Body of pancreas (tissue), 4 donors: ENCODE measurements around the gene LSM14A. TPM values are rescaled to one million over a fixed set of nuclear protein-coding genes. Genes with fewer than 3 reads are reported as not detected.

Source experiments
- ATAC-seq: fragments of 150-250 bp; one replicate; pipeline ENCODE4 v1.9.1; 2016
- DNase-seq, 4 donors: peaks; one replicate each; pipeline ENCODE4 v3.0.0-alpha.2; 2019
- H3K27ac ChIP-seq, 4 donors: fragments of 200-600 bp; sonication (generic); 1 replicate in 3 of 4; 2 replicates in 1 of 4; pipeline versions ENCODE4 v1.5.1 to v1.6.1; 2016 to 2019; ENCODE audit warnings: mild to moderate bottlenecking in 1 of 4, mixed read lengths in 1 of 4, moderate library complexity in 1 of 4
- H3K27me3 ChIP-seq, 2 donors: fragments of 200-600 bp; sonication (generic); one replicate each; pipeline ENCODE4 v1.6.0; 2016; ENCODE audit warnings: mild to moderate bottlenecking in 1 of 2
- H3K36me3 ChIP-seq, 2 donors: fragments of 200-600 bp; sonication (generic); replicated peaks in 1 of 2; 2 replicates each; pipeline ENCODE4 v1.5.1; 2016; ENCODE audit warnings: low read depth in 2 of 2; ENCODE audit not compliant: insufficient read depth in 1 of 2
- H3K4me1 ChIP-seq: fragments of 200-600 bp; sonication (generic); one replicate; pipeline ENCODE4 v1.6.0; 2016
- H3K4me3 ChIP-seq, 2 donors: fragments of 200-600 bp; sonication (generic); 1 replicate in 1 of 2; 2 replicates in 1 of 2; pipeline ENCODE4 v1.5.1; 2016 to 2019
- H3K9me3 ChIP-seq, 3 donors: fragments of 200-600 bp; sonication (generic); 1 replicate in 2 of 3; 2 replicates in 1 of 3; pipeline ENCODE4 v1.5.1; 2016
- POLR2A ChIP-seq, 3 donors: fragments of 450-650 bp; IDR thresholded peaks; one replicate each; pipeline ENCODE4 v1.6.1; 2016; ENCODE audit warnings: antibody characterized with exemption in 3 of 3, mild to moderate bottlenecking in 2 of 3
- WGBS, 2 donors: methylation state at CpG; one replicate each; pipeline ENCODE4 v1.1.5; 2017; 5-methylcytosine and 5-hydroxymethylcytosine counted together
- intact Hi-C: fragments of 100-400 bp; cut with DNase I; formaldehyde crosslinking; loops from one replicate; pipeline ENCODE4 v1.15.1; 2023
- total RNA-seq, 2 donors: library from RNA; depleted of rRNA; stranded (reverse); fragments of >200 nt; gene quantifications; one replicate each; pipeline ENCODE4 v1.1.0, GENCODE V29; 2016
- TF ChIP-seq, protein P1 (sequence below), 7 experiments: fragments of 450-650 bp in 4 of 7; fragments of 200-600 bp in 3 of 7; sonication (generic) in 3 of 7; IDR thresholded peaks; one replicate each; pipeline ENCODE4 v1.5.1; 2016 to 2019; ENCODE audit warnings: antibody characterized with exemption in 7 of 7

LSM14A gene
- total RNA-seq, 2 donors from 2014 or later = 63.6 to 95.9 TPM

- Histone ChIP-seq H3K4me1 (peaks cover 18% of the 10 kb centered on the region), H3K27me3 (no peaks in the 10 kb centered on the region), H3K4me3 (peak overlapping the region in 1 of 2 donors; percentile 38), H3K27ac (peak overlapping the region in 3 of 4 donors; percentile 87 to 95 (median 88)), H3K9me3 (no peaks in the 10 kb centered on the region), H3K36me3 (no peaks in the 10 kb centered on the region)
- TF ChIP-seq POLR2A (IDR thresholded peaks at IDR 0.05) = no peak
- intact Hi-C loops = no loop called here
- DNase-seq (peak; percentile 64 to 84 (median 77)), ATAC-seq (peak; percentile 65)
- 64 to 67% methylated on average over 24 of the region's 24 CpGs for WGBS, 2 donors
Measured at GRCh38 chr19:34135054-34135800, 37.1 kb upstream of the LSM14A start.

GRCh38 chr19:34135821-34136611 lies 36.3 kb upstream of the LSM14A start:
- TF ChIP-seq, protein P1, sequence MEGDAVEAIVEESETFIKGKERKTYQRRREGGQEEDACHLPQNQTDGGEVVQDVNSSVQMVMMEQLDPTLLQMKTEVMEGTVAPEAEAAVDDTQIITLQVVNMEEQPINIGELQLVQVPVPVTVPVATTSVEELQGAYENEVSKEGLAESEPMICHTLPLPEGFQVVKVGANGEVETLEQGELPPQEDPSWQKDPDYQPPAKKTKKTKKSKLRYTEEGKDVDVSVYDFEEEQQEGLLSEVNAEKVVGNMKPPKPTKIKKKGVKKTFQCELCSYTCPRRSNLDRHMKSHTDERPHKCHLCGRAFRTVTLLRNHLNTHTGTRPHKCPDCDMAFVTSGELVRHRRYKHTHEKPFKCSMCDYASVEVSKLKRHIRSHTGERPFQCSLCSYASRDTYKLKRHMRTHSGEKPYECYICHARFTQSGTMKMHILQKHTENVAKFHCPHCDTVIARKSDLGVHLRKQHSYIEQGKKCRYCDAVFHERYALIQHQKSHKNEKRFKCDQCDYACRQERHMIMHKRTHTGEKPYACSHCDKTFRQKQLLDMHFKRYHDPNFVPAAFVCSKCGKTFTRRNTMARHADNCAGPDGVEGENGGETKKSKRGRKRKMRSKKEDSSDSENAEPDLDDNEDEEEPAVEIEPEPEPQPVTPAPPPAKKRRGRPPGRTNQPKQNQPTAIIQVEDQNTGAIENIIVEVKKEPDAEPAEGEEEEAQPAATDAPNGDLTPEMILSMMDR (IDR thresholded peaks at IDR 0.05) = no peak
- no peak for TF ChIP-seq POLR2A (IDR thresholded peaks at IDR 0.05)
- WGBS, 2 donors = 65 to 70% methylated on average over 7 of the region's 7 CpGs
- peak overlapping the region; percentile 48 to 95 (median 88) for H3K27ac ChIP-seq
- H3K9me3 ChIP-seq = no peaks in the 10 kb centered on the region
- no peak for ATAC-seq
- H3K4me1 ChIP-seq = peaks cover 21% of the 10 kb centered on the region
- H3K27me3 ChIP-seq = no peaks in the 10 kb centered on the region
- no peak overlapping the region for H3K4me3 ChIP-seq
- DNase-seq = no peak
- H3K36me3 ChIP-seq = no peaks in the 10 kb centered on the region
- intact Hi-C loops = no loop called here

DNA sequence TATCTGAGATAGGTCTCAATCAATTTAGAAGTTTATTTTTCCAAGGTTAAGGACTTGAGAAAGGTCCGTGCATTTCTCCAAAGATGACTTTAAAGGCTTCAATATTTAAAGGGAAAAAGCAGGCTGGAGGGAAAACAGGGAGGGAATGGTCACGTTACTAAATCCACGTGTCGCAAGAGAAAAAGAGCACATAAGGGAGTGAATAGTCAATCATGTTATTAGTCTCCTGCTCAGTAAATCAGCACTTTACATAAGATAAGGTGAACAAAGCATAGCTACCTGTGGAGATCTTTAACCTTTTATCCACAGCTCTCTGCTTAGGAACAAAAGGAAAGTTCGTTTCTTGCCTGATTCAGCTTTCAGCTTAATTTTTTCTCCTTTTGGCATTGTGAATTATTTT lies 31.3 kb upstream of the LSM14A start:
- Histone ChIP-seq H3K27me3 (no peaks in the 10 kb centered on the region), H3K4me3 (no peak overlapping the region), H3K27ac (peak overlapping the region in 1 of 4 donors; percentile 30), H3K9me3 (no peaks in the 10 kb centered on the region), H3K36me3 (no peaks in the 10 kb centered on the region), H3K4me1 (peaks cover 11% of the 10 kb centered on the region)
- intact Hi-C loops = no loop called here
- WGBS, 2 donors = 17 to 24% methylated on average over 5 of the region's 5 CpGs
- ATAC-seq = no peak
- TF ChIP-seq, protein P1 (IDR thresholded peaks at IDR 0.05) = no peak
- TF ChIP-seq POLR2A (IDR thresholded peaks at IDR 0.05) = no peak
- DNase-seq = no peak

DNA sequence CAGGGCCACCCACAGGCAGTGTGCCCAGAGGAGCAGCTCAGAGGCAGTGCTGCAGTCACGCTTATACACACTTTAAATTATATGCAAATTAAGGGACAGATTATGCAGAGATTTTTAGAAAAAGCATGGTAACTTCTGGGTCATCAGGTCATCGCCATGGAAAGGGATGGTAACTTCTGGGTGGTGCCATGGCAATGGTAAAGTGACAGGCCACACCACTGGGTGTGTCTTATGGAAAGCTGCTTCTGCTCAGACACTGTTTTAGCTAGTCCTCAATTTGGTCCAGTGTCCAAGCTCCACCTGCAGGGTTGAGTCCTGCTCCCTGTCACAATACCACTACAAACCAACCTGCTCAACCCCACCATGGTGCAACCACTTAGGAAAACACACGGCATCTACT lies 29.9 kb upstream of the LSM14A start:
- Histone ChIP-seq H3K4me1 (peaks cover 7% of the 10 kb centered on the region), H3K27ac (no peak overlapping the region), H3K4me3 (no peak overlapping the region), H3K36me3 (no peaks in the 10 kb centered on the region), H3K9me3 (no peaks in the 10 kb centered on the region), H3K27me3 (no peaks in the 10 kb centered on the region)
- intact Hi-C loops = no loop called here
- TF ChIP-seq, protein P1 (IDR thresholded peaks at IDR 0.05) = no peak
- ATAC-seq (no peak), DNase-seq (no peak)
- WGBS, 2 donors = 55 to 87% methylated on average over 3 of the region's 3 CpGs

DNA sequence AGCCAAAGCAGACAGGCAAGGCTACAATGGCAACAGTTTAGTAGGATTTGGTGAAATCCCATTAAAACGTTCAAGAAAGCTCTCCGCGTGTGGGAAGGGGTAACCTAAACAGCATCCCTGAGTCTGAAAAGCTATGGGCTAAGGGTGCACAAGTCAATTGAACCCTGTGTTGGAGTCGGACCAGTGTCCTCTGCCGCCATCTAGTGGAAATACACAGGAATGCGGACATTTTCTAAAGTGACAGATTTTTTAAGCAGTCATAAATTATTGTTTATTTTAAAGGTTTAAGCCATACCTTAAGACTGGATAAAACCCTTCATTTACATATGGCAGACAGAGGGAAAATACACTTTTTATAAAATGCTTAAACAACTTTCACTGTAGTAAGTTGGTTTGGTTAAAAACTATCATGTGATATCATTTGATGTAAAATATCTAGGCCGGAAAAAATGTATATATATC lies 26.5 kb upstream of the LSM14A start:
- ATAC-seq (peak; percentile 47), DNase-seq (peak; percentile 38 to 56 (median 47))
- Histone ChIP-seq H3K4me3 (no peak overlapping the region), H3K9me3 (no peaks in the 10 kb centered on the region), H3K4me1 (peaks cover 7% of the 10 kb centered on the region), H3K27me3 (no peaks in the 10 kb centered on the region), H3K27ac (no peak overlapping the region), H3K36me3 (no peaks in the 10 kb centered on the region)
- TF ChIP-seq, protein P1 (IDR thresholded peaks at IDR 0.05) = peak; percentile 64 to 88 (median 82)
- no peak for TF ChIP-seq POLR2A (IDR thresholded peaks at IDR 0.05)
- 11 to 12% methylated on average over 7 of the region's 7 CpGs for WGBS, 2 donors
- intact Hi-C loops = no loop called here
